Gastrocnemius medialis (tissue), 4 donors: ENCODE results near the gene AKNA. TPM values are rescaled to one million over a fixed set of nuclear protein-coding genes. Genes with fewer than 3 reads are reported as not detected.
A peak's percentile ranks its signal among the peaks of the same experiment; 100 is the strongest.

ENCODE experiments used
- ATAC-seq, 2 donors: fragments of 150-250 bp; one replicate each; pipeline ENCODE4 v1.9.1; 2016
- DNase-seq, 2 donors: peaks; one replicate each; pipeline ENCODE4 v3.0.0-alpha.2; 2019
- H3K27ac ChIP-seq, 4 donors: fragments of 200-600 bp; sonication (generic); 1 replicate in 1 of 4; 2 replicates in 3 of 4; pipeline ENCODE4 v1.5.1; 2016 to 2018; ENCODE audit warnings: mild to moderate bottlenecking in 2 of 4, moderate library complexity in 1 of 4
- H3K27me3 ChIP-seq, 3 donors: fragments of 200-600 bp; sonication (generic) in 2 of 3; 1 replicate in 1 of 3; 2 replicates in 2 of 3; pipeline versions ENCODE4 v1.5.1 to v1.6.0; 2016 to 2019; ENCODE audit warnings: mild to moderate bottlenecking in 1 of 3, moderate library complexity in 1 of 3
- H3K36me3 ChIP-seq, 2 donors: fragments of 200-600 bp; sonication (generic) in 1 of 2; one replicate each; pipeline ENCODE4 v1.5.1; 2017 to 2018
- H3K4me1 ChIP-seq, 2 donors: fragments of 200-600 bp; sonication (generic) in 1 of 2; one replicate each; pipeline ENCODE4 v1.5.1; 2016 to 2017; ENCODE audit warnings: mild to moderate bottlenecking in 2 of 2
- H3K4me3 ChIP-seq, 4 donors: fragments of 200-600 bp; sonication (generic) in 3 of 4; 1 replicate in 1 of 4; 2 replicates in 3 of 4; pipeline ENCODE4 v1.5.1; 2016 to 2019; ENCODE audit warnings: mild to moderate bottlenecking in 2 of 4
- H3K9me3 ChIP-seq, 3 donors: fragments of 200-600 bp; sonication (generic) in 2 of 3; 1 replicate in 1 of 3; 2 replicates in 2 of 3; pipeline ENCODE4 v1.5.1; 2016 to 2019
- CTCF ChIP-seq, 5 experiments: fragments of 450-650 bp in 3 of 5; fragments of 200-600 bp in 2 of 5; sonication (generic) in 2 of 5; IDR thresholded peaks in 4 of 5; conservative IDR thresholded peaks in 1 of 5; 1 replicate in 4 of 5; 2 replicates in 1 of 5; pipeline ENCODE4 v1.5.1; 2016 to 2019; ENCODE audit warnings: antibody characterized with exemption in 5 of 5, mild to moderate bottlenecking in 3 of 5, moderate library complexity in 3 of 5
- POLR2A ChIP-seq, 2 donors: fragments of 450-650 bp; IDR thresholded peaks; one replicate each; pipeline ENCODE4 v1.6.1; 2017; ENCODE audit warnings: antibody characterized with exemption in 2 of 2, mild to moderate bottlenecking in 2 of 2, moderate library complexity in 2 of 2
- in situ Hi-C, 4 donors: fragments of 200-750 bp; cut with MboI; loops; one replicate each; pipeline versions ENCODE4 v1.15.0 to v1.8.0; 2017; ENCODE audit warnings: low sequenced_read_pairs in 4 of 4
- intact Hi-C: fragments of 100-400 bp; cut with DNase I; formaldehyde crosslinking; loops from one replicate; pipeline ENCODE4 v1.15.1; 2023; ENCODE audit warnings: low total_unique reads
- total RNA-seq, 4 donors: library from RNA; depleted of rRNA; stranded (reverse); fragments of >200 nt; gene quantifications; one replicate each; pipeline versions ENCODE4 v1.1.0 to v1.2.3, GENCODE V29; 2016

AKNA gene
- total RNA-seq, 4 donors from 2014 or later, result 2.8 to 5.7 (median 3.8) TPM

- Histone ChIP-seq H3K36me3 (no peaks in the 10 kb centered on the region), H3K4me3 (no peak overlapping the region), H3K27me3 (no peaks in the 10 kb centered on the region), H3K4me1 (no peaks in the 10 kb centered on the region), H3K27ac (peak overlapping the region in 1 of 4 donors; percentile 21), H3K9me3 (no peaks in the 10 kb centered on the region)
- in situ Hi-C loops, result loop anchor here in 2 of 4 donors (10.0 to 25.0 kb wide), 2 partner anchors 240 to 498 kb away; partner anchors contain the start of gene TEX53 (in 1 of the 2)
- intact Hi-C loops, result no loop called here
- DNase-seq, result no peak
- TF ChIP-seq CTCF (IDR thresholded peaks at IDR 0.05 in 4 of 5, conservative IDR thresholded peaks at IDR 0.05 in 1 of 5) (no peak), POLR2A (IDR thresholded peaks at IDR 0.05) (no peak)
- ATAC-seq, result no peak
Measured at GRCh38 chr9:114414346-114414745, 26.6 kb upstream of the AKNA start.

DNA sequence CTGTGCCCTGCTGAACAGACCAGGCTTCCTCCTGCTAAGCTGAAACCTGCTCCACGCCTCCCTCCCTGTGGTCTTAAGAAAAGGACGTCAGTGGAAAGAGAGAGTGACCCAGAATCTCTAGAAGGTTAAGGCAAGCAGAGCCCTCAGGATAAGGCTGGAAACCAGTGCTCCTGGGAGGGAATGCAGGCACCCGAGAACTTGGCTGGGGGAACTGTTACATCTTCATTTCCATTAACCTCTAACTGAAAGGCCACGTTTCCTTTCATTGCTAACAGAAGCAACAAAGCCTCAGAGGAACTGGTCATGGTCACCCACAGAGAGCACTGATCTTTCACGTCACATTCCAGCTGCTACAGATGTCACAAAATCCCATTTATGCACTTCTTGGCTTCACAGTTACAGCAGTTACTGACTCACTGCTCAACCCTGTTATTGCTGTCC, 26.1 kb upstream of the AKNA start:
- Histone ChIP-seq H3K36me3 (no peaks in the 10 kb centered on the region), H3K27me3 (no peaks in the 10 kb centered on the region), H3K4me3 (no peak overlapping the region), H3K4me1 (no peaks in the 10 kb centered on the region), H3K9me3 (no peaks in the 10 kb centered on the region), H3K27ac (no peak overlapping the region)
- intact Hi-C loops (no loop called here), in situ Hi-C loops (loop anchor here in 2 of 4 donors (10.0 to 25.0 kb wide), 2 partner anchors 241 to 498 kb away; partner anchors contain the start of gene TEX53 (in 1 of the 2))
- peak in 1 of 2 donors; percentile 26 for ATAC-seq
- DNase-seq, result no peak
- TF ChIP-seq POLR2A (IDR thresholded peaks at IDR 0.05) (no peak), CTCF (IDR thresholded peaks at IDR 0.05 in 4 of 5, conservative IDR thresholded peaks at IDR 0.05 in 1 of 5) (no peak)

- Histone ChIP-seq H3K9me3 (no peaks in the 10 kb centered on the region), H3K4me1 (no peaks in the 10 kb centered on the region), H3K27ac (no peak overlapping the region), H3K27me3 (no peaks in the 10 kb centered on the region), H3K36me3 (no peaks in the 10 kb centered on the region), H3K4me3 (no peak overlapping the region)
- in situ Hi-C loops (loop anchor here in 2 of 4 donors (10.0 to 25.0 kb wide), 2 partner anchors 243 to 500 kb away; partner anchors contain the start of gene TEX53 (in 1 of the 2)), intact Hi-C loops (no loop called here)
- TF ChIP-seq POLR2A (IDR thresholded peaks at IDR 0.05), result no peak
- no peak for TF ChIP-seq CTCF (IDR thresholded peaks at IDR 0.05 in 4 of 5, conservative IDR thresholded peaks at IDR 0.05 in 1 of 5)
- no peak for ATAC-seq
- DNase-seq, result no peak
Measured at GRCh38 chr9:114412048-114412683, 24.4 kb upstream of the AKNA start.

- in situ Hi-C loops (loop anchor here in 2 of 4 donors (10.0 to 25.0 kb wide), 2 partner anchors 243 to 501 kb away; partner anchors contain the start of gene TEX53 (in 1 of the 2)), intact Hi-C loops (no loop called here)
- H3K4me3 ChIP-seq, result no peak overlapping the region
- H3K9me3 ChIP-seq, result no peaks in the 10 kb centered on the region
- TF ChIP-seq CTCF (IDR thresholded peaks at IDR 0.05 in 4 of 5, conservative IDR thresholded peaks at IDR 0.05 in 1 of 5) (no peak), POLR2A (IDR thresholded peaks at IDR 0.05) (no peak)
- ATAC-seq, result no peak
- H3K27me3 ChIP-seq, result no peaks in the 10 kb centered on the region
- H3K4me1 ChIP-seq, result no peaks in the 10 kb centered on the region
- no peak overlapping the region for H3K27ac ChIP-seq
- DNase-seq, result no peak
- no peaks in the 10 kb centered on the region for H3K36me3 ChIP-seq
Measured at GRCh38 chr9:114411452-114411851, 23.7 kb upstream of the AKNA start.
